Lung (tissue), 12 donors: ENCODE data around the gene NR2C1. TPM values are rescaled to one million over a fixed set of nuclear protein-coding genes. Genes with fewer than 3 reads are reported as not detected.

Source experiments
- ATAC-seq: fragments of 200-7000 bp; cut with Tn5 transposase; one replicate; pipeline ENCODE4 v1.9.1; 2020; ENCODE audit warnings: moderate number of reproducible peaks; ENCODE audit not compliant: insufficient read depth, low FRiP score
- DNase-seq, 3 donors: peaks; one replicate each; pipeline ENCODE4 v3.0.0-alpha.2; 2013 to 2017
- H3K27ac ChIP-seq, 2 donors: one replicate each; pipeline ENCODE4 v1.5.1; 2013; ENCODE audit warnings: mild to moderate bottlenecking in 2 of 2, moderate library complexity in 2 of 2, control low read depth in 1 of 2, inconsistent platforms in 1 of 2, low read depth in 1 of 2, low read length in 1 of 2
- H3K27me3 ChIP-seq, 3 donors: one replicate each; pipeline ENCODE4 v1.5.1; 2013; ENCODE audit warnings: low read length in 2 of 3; ENCODE audit not compliant: control insufficient read depth in 3 of 3, insufficient read depth in 3 of 3
- H3K36me3 ChIP-seq, 4 donors: one replicate each; pipeline ENCODE4 v1.5.1; 2013; ENCODE audit warnings: low read length in 4 of 4, mild to moderate bottlenecking in 1 of 4, moderate library complexity in 1 of 4; ENCODE audit not compliant: control insufficient read depth in 4 of 4, insufficient read depth in 4 of 4
- H3K4me1 ChIP-seq, 5 donors: one replicate each; pipeline ENCODE4 v1.5.1; 2013; ENCODE audit warnings: low read length in 5 of 5, mild to moderate bottlenecking in 2 of 5, moderate library complexity in 1 of 5; ENCODE audit not compliant: control insufficient read depth in 5 of 5, insufficient read depth in 5 of 5
- H3K4me3 ChIP-seq: one replicate; pipeline ENCODE4 v1.5.1; 2013; ENCODE audit warnings: mild to moderate bottlenecking, control low read depth, moderate library complexity
- H3K9ac ChIP-seq, 2 donors: one replicate each; pipeline ENCODE4 v1.5.1; 2013; ENCODE audit warnings: low read length in 2 of 2, control low read depth in 1 of 2; ENCODE audit not compliant: insufficient read depth in 1 of 2
- H3K9me3 ChIP-seq, 4 donors: one replicate each; pipeline ENCODE4 v1.5.1; 2013; ENCODE audit warnings: low read length in 3 of 4, mild to moderate bottlenecking in 1 of 4, moderate library complexity in 1 of 4; ENCODE audit not compliant: control insufficient read depth in 4 of 4, insufficient read depth in 3 of 4
- WGBS, 2 donors: extraction: QIAGEN DNeasy Blood & Tissue Kit; methylation state at CpG; one replicate each; pipeline ENCODE4 v1.1.7; 2013; 5-methylcytosine and 5-hydroxymethylcytosine counted together
- polyA plus RNA-seq, 2 donors: library from polyadenylated mRNA; stranded (reverse); fragments of 200-250 nt; gene quantifications; one replicate each; pipeline ENCODE4 v1.2.1, GENCODE V29; 2013
- total RNA-seq, 2 donors: library from RNA; depleted of rRNA in 1 of 2; stranded (reverse); fragments of >200 nt in 1 of 2; gene quantifications; one replicate each; pipeline ENCODE4 v1.2.1, GENCODE V29; 2014 to 2021
- TF ChIP-seq, protein P1 (sequence below): IDR thresholded peaks from 2 replicates; pipeline ENCODE4 v1.5.1; 2012; ENCODE audit warnings: mild to moderate bottlenecking; ENCODE audit errors: control extremely low read depth, extremely low read depth
- donor health status: control.
- donor health status: control.
- donor health status: Bipolar disorder and iron deficiency.
- donor health status: healthy.
- donor health status: DM: yes; HTN: yes; CAD: no.

Gene NR2C1
- total and polyA plus RNA-seq, 4 donors: 8.6 to 85.2 (median 51.3) TPM

DNA sequence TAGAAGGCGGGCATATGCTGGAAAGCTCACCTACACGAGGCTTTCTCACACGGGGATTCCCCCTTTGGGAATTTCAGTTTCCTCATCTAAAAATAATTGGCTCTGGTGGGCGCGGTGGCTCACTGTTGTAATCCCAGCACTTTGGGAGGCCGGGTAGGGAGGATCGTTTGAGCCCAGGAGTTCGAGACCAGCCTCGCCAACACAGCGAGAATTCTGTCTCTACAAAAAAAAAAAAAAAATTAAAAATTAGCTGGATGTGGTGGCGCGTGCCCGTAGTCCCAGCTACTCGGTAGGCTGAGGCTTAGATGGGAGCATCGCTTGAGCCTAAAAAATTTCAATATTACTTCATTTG, 69.5 kb downstream of the NR2C1 start:
- H3K9ac ChIP-seq: peak overlapping the region in 1 of 2 donors; percentile 73
- peaks cover 0 to 3% (median 0%) of the 10 kb centered on the region in 4 donors for H3K36me3 ChIP-seq
- ATAC-seq: no peak
- no peak overlapping the region for H3K4me3 ChIP-seq
- TF ChIP-seq, protein P1, sequence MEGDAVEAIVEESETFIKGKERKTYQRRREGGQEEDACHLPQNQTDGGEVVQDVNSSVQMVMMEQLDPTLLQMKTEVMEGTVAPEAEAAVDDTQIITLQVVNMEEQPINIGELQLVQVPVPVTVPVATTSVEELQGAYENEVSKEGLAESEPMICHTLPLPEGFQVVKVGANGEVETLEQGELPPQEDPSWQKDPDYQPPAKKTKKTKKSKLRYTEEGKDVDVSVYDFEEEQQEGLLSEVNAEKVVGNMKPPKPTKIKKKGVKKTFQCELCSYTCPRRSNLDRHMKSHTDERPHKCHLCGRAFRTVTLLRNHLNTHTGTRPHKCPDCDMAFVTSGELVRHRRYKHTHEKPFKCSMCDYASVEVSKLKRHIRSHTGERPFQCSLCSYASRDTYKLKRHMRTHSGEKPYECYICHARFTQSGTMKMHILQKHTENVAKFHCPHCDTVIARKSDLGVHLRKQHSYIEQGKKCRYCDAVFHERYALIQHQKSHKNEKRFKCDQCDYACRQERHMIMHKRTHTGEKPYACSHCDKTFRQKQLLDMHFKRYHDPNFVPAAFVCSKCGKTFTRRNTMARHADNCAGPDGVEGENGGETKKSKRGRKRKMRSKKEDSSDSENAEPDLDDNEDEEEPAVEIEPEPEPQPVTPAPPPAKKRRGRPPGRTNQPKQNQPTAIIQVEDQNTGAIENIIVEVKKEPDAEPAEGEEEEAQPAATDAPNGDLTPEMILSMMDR: no peak
- no peak for DNase-seq
- no peaks in the 10 kb centered on the region for H3K27me3 ChIP-seq
- 67% methylated on average over 15 of the region's 15 CpGs for WGBS, 2 donors
- peaks cover 0 to 7% (median 3%) of the 10 kb centered on the region in 4 donors for H3K9me3 ChIP-seq
- peaks cover 0 to 5% (median 4%) of the 10 kb centered on the region in 5 donors for H3K4me1 ChIP-seq
- peak overlapping the region; percentile 58 to 85 for H3K27ac ChIP-seq

DNA sequence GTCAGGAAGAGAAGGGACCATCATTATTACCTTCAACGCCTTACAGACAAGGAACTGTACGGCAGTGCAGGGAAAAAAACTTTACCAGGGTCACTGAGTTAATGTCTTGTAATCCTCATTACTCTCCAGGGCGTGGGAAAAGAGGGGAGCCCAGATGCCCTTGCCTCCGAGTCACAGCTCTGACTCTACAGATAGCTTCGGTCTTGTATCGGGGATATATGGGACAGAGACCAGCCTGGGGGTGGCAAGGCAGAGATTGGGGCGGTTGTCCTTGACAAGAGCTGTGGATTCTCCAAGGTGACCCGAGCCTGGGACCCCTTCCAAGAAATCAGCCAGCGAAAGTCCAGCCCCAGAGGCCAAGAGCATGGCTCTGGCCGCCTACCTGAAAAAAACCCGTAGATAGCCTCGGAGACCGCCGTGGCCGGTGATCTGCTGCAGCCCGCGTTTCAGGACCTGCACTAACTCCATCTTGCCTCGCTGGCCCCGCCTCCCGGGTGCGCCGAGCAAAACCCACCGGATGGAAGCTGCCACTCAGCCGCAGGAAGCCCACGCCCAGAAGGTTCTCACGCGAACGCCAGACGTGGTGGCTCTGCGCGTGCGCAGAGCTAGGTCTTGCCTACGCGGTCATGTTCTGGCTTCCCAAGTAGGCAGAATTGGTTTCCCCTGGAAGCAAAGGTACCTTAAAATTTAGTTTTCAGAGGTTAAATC, 70.1 kb downstream of the NR2C1 start, which contains the start of gene NDUFA12:
TSS of gene NDUFA12 (minus strand) at position 485 of the 708 bp plus-strand sequence. CDS start at position 468, 17 bp downstream.
- Histone ChIP-seq H3K4me3 (peak within 1 kb of the TSS; percentile 85), H3K27ac (peak within 1 kb of the TSS; percentile 85 to 90), H3K27me3 (no peaks in the 10 kb centered on the region), H3K36me3 (peaks cover 0 to 3% (median 0%) of the 10 kb centered on the region in 4 donors), H3K4me1 (peaks cover 0 to 5% (median 4%) of the 10 kb centered on the region in 5 donors), H3K9me3 (peaks cover 0 to 7% (median under 1%) of the 10 kb centered on the region in 4 donors), H3K9ac (peak within 1 kb of the TSS; percentile 50 to 84)
- TF ChIP-seq, protein P1: no peak
- ATAC-seq (peak; percentile 98), DNase-seq (peak; percentile 96 to 98 (median 97))
- 0 to 1% methylated on average over 34 of the region's 34 CpGs for WGBS, 2 donors

DNA sequence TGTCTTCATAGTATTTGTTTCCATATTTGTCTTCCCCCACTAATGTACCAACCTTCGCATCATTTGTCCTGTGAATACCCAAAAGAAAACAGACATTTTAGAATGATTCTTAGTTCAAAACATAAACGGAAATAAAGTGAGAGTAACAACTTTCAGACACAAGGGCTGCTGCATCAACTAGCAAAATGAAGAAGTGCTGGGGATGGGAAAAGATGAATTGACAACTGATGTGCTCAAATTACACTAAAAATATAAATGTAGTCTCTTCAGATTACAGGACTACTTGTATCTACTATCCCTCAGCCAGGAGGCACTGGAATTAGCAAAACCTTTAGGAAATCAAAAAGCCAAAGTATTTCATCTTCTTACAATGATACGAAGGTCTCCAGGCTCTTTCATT, 70.7 kb downstream of the NR2C1 start:
- no peak for ATAC-seq
- Histone ChIP-seq H3K27me3 (no peaks in the 10 kb centered on the region), H3K9ac (peak overlapping the region; percentile 50 to 84), H3K27ac (peak overlapping the region in 1 of 2 donors; percentile 85), H3K36me3 (peaks cover 0 to 3% (median 0%) of the 10 kb centered on the region in 4 donors), H3K4me3 (peak overlapping the region; percentile 85), H3K9me3 (peaks cover 0 to 7% (median 0%) of the 10 kb centered on the region in 4 donors), H3K4me1 (peaks cover 0 to 5% (median 4%) of the 10 kb centered on the region in 5 donors)
- 27 to 28% methylated on average over 3 of the region's 3 CpGs for WGBS, 2 donors
- TF ChIP-seq, protein P1: no peak
- DNase-seq: no peak
